HEK293 (cell line): ENCODE measurements around the gene MCF2L.

Experiments used
- YY1 ChIP-seq: fragments of 450-650 bp; formaldehyde crosslinking; IDR thresholded peaks from 2 replicates; pipeline ENCODE4 v1.5.1; 2018; ENCODE audit warnings: missing biosample characterization, missing genetic modification characterization
- ZBTB21 ChIP-seq: fragments of 450-650 bp; formaldehyde crosslinking; IDR thresholded peaks from 2 replicates; pipeline ENCODE4 v1.5.1; 2017; ENCODE audit warnings: missing biosample characterization, missing genetic modification characterization
- ZNF280D ChIP-seq: fragments of 450-650 bp; formaldehyde crosslinking; IDR thresholded peaks from 2 replicates; pipeline ENCODE4 v1.5.1; 2016; ENCODE audit warnings: missing biosample characterization, missing genetic modification characterization
- ZNF398 ChIP-seq: fragments of 450-650 bp; formaldehyde crosslinking; IDR thresholded peaks from 2 replicates; pipeline ENCODE4 v1.5.1; 2017; ENCODE audit warnings: missing biosample characterization, missing genetic modification characterization
- TF ChIP-seq, protein P1 (sequence below): fragments of 450-650 bp; formaldehyde crosslinking; IDR thresholded peaks from 2 replicates; pipeline ENCODE4 v1.5.1; 2016; ENCODE audit warnings: missing biosample characterization, missing genetic modification characterization

GRCh38 chr13:113102727-113103126 is 133.7 kb downstream of the MCF2L start:
- no peak for TF ChIP-seq ZNF280D (tag by site-specific recombination)
- TF ChIP-seq, protein P1, sequence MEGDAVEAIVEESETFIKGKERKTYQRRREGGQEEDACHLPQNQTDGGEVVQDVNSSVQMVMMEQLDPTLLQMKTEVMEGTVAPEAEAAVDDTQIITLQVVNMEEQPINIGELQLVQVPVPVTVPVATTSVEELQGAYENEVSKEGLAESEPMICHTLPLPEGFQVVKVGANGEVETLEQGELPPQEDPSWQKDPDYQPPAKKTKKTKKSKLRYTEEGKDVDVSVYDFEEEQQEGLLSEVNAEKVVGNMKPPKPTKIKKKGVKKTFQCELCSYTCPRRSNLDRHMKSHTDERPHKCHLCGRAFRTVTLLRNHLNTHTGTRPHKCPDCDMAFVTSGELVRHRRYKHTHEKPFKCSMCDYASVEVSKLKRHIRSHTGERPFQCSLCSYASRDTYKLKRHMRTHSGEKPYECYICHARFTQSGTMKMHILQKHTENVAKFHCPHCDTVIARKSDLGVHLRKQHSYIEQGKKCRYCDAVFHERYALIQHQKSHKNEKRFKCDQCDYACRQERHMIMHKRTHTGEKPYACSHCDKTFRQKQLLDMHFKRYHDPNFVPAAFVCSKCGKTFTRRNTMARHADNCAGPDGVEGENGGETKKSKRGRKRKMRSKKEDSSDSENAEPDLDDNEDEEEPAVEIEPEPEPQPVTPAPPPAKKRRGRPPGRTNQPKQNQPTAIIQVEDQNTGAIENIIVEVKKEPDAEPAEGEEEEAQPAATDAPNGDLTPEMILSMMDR (tag by site-specific recombination) = no peak
- TF ChIP-seq ZNF398 = no peak
- no peak for TF ChIP-seq ZBTB21 (tag by site-specific recombination)
- no peak for TF ChIP-seq YY1 (tag by site-specific recombination)
